ENCODE results near the gene CENPM.

DNA sequence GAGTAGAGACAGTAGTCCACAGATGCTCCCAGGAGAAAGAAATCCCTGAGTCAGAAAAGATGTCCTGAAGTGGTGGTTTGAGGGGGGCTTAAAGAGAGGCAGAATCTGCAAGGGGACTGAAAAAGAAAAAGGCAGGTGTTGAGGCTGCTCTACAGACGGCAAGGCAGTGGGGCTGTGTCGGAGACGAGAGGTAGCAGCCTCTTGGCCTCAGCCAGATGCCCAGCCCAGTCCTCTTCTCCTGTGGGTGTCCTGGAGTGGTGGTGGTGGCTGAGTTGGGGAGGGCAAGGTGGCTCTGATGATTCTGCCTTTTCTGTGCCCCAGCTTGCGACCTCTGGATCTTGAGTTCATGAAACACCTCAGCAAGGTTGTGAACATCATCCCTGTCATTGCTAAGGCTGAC lies 42.3 kb upstream of the CENPM start:
- TF ChIP-seq EZH2phosphoT487 (IDR thresholded peaks at IDR 0.05; ENCODE audit: borderline replicate concordance, low read length) (no peak), EZH2 (IDR thresholded peaks at IDR 0.05; ENCODE audit: low read length, unreplicated experiment) (no peak)
- TF ChIP-seq, protein P1, sequence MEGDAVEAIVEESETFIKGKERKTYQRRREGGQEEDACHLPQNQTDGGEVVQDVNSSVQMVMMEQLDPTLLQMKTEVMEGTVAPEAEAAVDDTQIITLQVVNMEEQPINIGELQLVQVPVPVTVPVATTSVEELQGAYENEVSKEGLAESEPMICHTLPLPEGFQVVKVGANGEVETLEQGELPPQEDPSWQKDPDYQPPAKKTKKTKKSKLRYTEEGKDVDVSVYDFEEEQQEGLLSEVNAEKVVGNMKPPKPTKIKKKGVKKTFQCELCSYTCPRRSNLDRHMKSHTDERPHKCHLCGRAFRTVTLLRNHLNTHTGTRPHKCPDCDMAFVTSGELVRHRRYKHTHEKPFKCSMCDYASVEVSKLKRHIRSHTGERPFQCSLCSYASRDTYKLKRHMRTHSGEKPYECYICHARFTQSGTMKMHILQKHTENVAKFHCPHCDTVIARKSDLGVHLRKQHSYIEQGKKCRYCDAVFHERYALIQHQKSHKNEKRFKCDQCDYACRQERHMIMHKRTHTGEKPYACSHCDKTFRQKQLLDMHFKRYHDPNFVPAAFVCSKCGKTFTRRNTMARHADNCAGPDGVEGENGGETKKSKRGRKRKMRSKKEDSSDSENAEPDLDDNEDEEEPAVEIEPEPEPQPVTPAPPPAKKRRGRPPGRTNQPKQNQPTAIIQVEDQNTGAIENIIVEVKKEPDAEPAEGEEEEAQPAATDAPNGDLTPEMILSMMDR (conservative IDR thresholded peaks at IDR 0.05; ENCODE audit: low read depth, low read length) = no peak

Data from PC-3 (cell line).